SU-DHL-6 (cell line): ENCODE measurements around the gene IL4R.

Experiments used
- EZH2phosphoT487 ChIP-seq: fragments of 200-600 bp; sonication (generic), shearing (Covaris generic); conservative IDR thresholded peaks from 2 replicates; pipeline ENCODE4 v1.6.1; 2018; ENCODE audit warnings: mild to moderate bottlenecking, antibody characterized with exemption, low read length, moderate library complexity, mixed read lengths
- TF ChIP-seq, protein P1 (sequence below): fragments of 200-600 bp; sonication (generic); IDR thresholded peaks from one replicate; pipeline ENCODE4 v1.5.1; 2017; ENCODE audit warnings: antibody characterized with exemption, mild to moderate bottlenecking, low read length, moderate library complexity; ENCODE audit not compliant: insufficient read depth, poor library complexity, severe bottlenecking

DNA sequence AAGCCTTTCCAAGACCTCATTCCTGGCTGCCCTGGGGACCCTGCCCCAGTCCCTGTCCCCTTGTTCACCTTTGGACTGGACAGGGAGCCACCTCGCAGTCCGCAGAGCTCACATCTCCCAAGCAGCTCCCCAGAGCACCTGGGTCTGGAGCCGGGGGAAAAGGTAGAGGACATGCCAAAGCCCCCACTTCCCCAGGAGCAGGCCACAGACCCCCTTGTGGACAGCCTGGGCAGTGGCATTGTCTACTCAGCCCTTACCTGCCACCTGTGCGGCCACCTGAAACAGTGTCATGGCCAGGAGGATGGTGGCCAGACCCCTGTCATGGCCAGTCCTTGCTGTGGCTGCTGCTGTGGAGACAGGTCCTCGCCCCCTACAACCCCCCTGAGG lies 49.5 kb downstream of the IL4R start:
- TF ChIP-seq, protein P1, sequence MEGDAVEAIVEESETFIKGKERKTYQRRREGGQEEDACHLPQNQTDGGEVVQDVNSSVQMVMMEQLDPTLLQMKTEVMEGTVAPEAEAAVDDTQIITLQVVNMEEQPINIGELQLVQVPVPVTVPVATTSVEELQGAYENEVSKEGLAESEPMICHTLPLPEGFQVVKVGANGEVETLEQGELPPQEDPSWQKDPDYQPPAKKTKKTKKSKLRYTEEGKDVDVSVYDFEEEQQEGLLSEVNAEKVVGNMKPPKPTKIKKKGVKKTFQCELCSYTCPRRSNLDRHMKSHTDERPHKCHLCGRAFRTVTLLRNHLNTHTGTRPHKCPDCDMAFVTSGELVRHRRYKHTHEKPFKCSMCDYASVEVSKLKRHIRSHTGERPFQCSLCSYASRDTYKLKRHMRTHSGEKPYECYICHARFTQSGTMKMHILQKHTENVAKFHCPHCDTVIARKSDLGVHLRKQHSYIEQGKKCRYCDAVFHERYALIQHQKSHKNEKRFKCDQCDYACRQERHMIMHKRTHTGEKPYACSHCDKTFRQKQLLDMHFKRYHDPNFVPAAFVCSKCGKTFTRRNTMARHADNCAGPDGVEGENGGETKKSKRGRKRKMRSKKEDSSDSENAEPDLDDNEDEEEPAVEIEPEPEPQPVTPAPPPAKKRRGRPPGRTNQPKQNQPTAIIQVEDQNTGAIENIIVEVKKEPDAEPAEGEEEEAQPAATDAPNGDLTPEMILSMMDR, result no peak
- TF ChIP-seq EZH2phosphoT487, result no peak
